Hepatocyte (in vitro differentiated cells): Measurements from ENCODE around the gene INPP5K. TPM values are rescaled to one million over a fixed set of nuclear protein-coding genes. Genes with fewer than 3 reads are reported as not detected.
"Not testable (repeated sequence)": the region's sequence is repeated elsewhere in the genome, so short reads cannot be mapped to it uniquely, and the experiment has no call there.

Experiments
- DNase-seq: peaks from one replicate; pipeline ENCODE4 v3.0.0-alpha.2; 2016; ENCODE audit warnings: low spot score
- H2AFZ ChIP-seq: fragments of 200-600 bp; sonication (generic); 2 replicates; pipeline ENCODE4 v1.6.0; 2016; ENCODE audit warnings: antibody characterized with exemption, mild to moderate bottlenecking
- H3K27ac ChIP-seq: fragments of 200-600 bp; sonication (generic); 2 replicates; pipeline ENCODE4 v1.5.1; 2016; ENCODE audit warnings: mild to moderate bottlenecking
- H3K27me3 ChIP-seq: fragments of 200-600 bp; sonication (generic); 2 replicates; pipeline ENCODE4 v1.6.1; 2016
- H3K36me3 ChIP-seq: fragments of 200-600 bp; sonication (generic); replicated peaks from 2 replicates; pipeline ENCODE4 v1.5.1; 2016; ENCODE audit warnings: low read depth; ENCODE audit not compliant: insufficient read depth
- H3K4me1 ChIP-seq: fragments of 200-600 bp; sonication (generic); 2 replicates; pipeline ENCODE4 v1.5.1; 2016; ENCODE audit warnings: mild to moderate bottlenecking, moderate library complexity; ENCODE audit not compliant: insufficient read depth
- H3K4me2 ChIP-seq: fragments of 200-600 bp; sonication (generic); 2 replicates; pipeline ENCODE4 v1.6.0; 2016
- H3K4me3 ChIP-seq: fragments of 200-600 bp; sonication (generic); 2 replicates; pipeline ENCODE4 v1.5.1; 2016; ENCODE audit warnings: mild to moderate bottlenecking
- H3K79me2 ChIP-seq: fragments of 200-600 bp; sonication (generic); 2 replicates; pipeline ENCODE4 v1.6.0; 2017; ENCODE audit warnings: mild to moderate bottlenecking
- H3K9me2 ChIP-seq: fragments of 200-600 bp; sonication (generic); replicated peaks from 2 replicates; pipeline ENCODE4 v1.6.0; 2017; ENCODE audit warnings: mild to moderate bottlenecking; ENCODE audit not compliant: insufficient read depth
- H3K9me3 ChIP-seq: fragments of 200-600 bp; sonication (generic); 2 replicates; pipeline ENCODE4 v1.5.1; 2016; ENCODE audit warnings: low read depth, mild to moderate bottlenecking
- H4K20me1 ChIP-seq: fragments of 200-600 bp; sonication (generic); 2 replicates; pipeline ENCODE4 v1.6.0; 2016; ENCODE audit warnings: mild to moderate bottlenecking; ENCODE audit not compliant: insufficient read depth, poor library complexity, severe bottlenecking
- EZH2 ChIP-seq: fragments of 200-600 bp; sonication (generic); IDR thresholded peaks from 2 replicates; pipeline ENCODE4 v1.6.1; 2016; ENCODE audit warnings: antibody characterized with exemption, mild to moderate bottlenecking, borderline replicate concordance
- EZH2phosphoT487 ChIP-seq: fragments of 200-600 bp; sonication (generic); IDR thresholded peaks from one replicate; pipeline ENCODE4 v1.6.1; 2018; ENCODE audit warnings: antibody characterized with exemption, mild to moderate bottlenecking, low read depth, moderate library complexity; ENCODE audit not compliant: unreplicated experiment, severe bottlenecking
- WGBS: methylation state at CpG from one replicate; pipeline ENCODE4 v1.1.6; 2016; ENCODE audit warnings: low lambda C conversion rate; ENCODE audit errors: missing lambda C conversion rate; 5-methylcytosine and 5-hydroxymethylcytosine counted together
- polyA plus RNA-seq: library from polyadenylated mRNA; unstranded; fragments of >200 nt; fragmentation: Nextera tagmentation; extraction: Ambion mirVana; gene quantifications from 2 replicates; pipeline ENCODE4 v1.2.1, GENCODE V29; 2016
- total RNA-seq: library from RNA; depleted of rRNA; stranded (reverse); fragments of >200 nt; gene quantifications from 2 replicates; pipeline ENCODE4 v1.2.3, GENCODE V29; 2014
- TF ChIP-seq, protein P1 (sequence below): fragments of 200-600 bp; sonication (generic); IDR thresholded peaks from 2 replicates; pipeline ENCODE4 v1.5.1; 2016; ENCODE audit warnings: antibody characterized with exemption, mild to moderate bottlenecking; ENCODE audit not compliant: poor library complexity

The INPP5K gene
- total and polyA plus RNA-seq, 2 experiments from 2014 or later: 34.7 to 40.4 TPM

DNA sequence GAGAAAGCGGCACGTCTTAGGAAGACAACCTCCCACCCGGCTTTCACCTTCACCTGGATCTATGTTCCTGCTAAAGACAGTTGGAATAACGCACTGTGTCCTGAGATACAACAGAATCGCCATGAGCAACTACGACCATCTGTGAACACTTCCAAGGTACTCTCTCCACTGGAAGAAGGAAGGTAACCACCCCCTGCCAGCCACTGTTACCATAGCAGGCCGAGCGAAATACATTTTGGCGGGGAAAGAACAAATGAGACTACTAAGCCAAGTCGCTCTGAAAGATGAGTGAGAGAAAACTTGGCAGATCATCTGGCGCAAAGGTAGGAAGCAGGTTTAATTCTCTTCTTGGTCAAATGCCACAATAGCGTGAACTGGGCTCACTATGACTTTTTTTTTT, 70.2 kb downstream of the INPP5K start:
- H3K27me3 ChIP-seq: no peaks in the 10 kb centered on the region
- no peaks in the 10 kb centered on the region for H3K36me3 ChIP-seq
- H3K27ac ChIP-seq: no peak overlapping the region
- no peaks in the 10 kb centered on the region for H3K9me2 ChIP-seq
- no peak for DNase-seq
- TF ChIP-seq EZH2phosphoT487 (no peak), EZH2 (no peak)
- TF ChIP-seq, protein P1, sequence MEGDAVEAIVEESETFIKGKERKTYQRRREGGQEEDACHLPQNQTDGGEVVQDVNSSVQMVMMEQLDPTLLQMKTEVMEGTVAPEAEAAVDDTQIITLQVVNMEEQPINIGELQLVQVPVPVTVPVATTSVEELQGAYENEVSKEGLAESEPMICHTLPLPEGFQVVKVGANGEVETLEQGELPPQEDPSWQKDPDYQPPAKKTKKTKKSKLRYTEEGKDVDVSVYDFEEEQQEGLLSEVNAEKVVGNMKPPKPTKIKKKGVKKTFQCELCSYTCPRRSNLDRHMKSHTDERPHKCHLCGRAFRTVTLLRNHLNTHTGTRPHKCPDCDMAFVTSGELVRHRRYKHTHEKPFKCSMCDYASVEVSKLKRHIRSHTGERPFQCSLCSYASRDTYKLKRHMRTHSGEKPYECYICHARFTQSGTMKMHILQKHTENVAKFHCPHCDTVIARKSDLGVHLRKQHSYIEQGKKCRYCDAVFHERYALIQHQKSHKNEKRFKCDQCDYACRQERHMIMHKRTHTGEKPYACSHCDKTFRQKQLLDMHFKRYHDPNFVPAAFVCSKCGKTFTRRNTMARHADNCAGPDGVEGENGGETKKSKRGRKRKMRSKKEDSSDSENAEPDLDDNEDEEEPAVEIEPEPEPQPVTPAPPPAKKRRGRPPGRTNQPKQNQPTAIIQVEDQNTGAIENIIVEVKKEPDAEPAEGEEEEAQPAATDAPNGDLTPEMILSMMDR: no peak
- no peaks in the 10 kb centered on the region for H3K9me3 ChIP-seq
- no peak overlapping the region for H3K4me2 ChIP-seq
- H3K79me2 ChIP-seq: peaks cover 97% of the 10 kb centered on the region
- peaks cover 74% of the 10 kb centered on the region for H4K20me1 ChIP-seq
- H3K4me1 ChIP-seq: peaks cover 3% of the 10 kb centered on the region
- no peak overlapping the region for H3K4me3 ChIP-seq
- H2AFZ ChIP-seq: no peak overlapping the region
- 95% methylated on average over 12 of the region's 12 CpGs for WGBS

DNA sequence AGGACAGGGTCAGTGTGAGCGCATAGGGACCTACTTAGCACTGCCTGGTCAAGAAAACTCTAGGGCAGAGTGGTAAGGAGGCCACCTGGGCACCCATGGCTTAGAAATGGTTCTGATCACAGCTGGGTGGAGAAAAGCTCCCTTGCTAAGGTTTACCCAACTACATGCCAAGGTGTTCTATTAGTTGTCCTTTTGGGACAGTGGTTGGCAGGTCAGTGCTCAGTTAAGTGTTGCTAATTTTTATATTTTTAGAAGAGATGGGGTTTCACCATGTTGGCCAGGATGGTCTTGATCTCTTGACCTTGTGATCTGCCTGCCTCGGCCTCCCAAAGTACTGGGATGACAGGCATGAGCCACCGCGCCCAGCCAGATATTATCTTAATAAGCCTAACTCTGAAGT, 70.7 kb downstream of the INPP5K start:
- not testable (repeated sequence) for H3K4me2 ChIP-seq, H3K4me1 ChIP-seq, H3K9me3 ChIP-seq, H2AFZ ChIP-seq, H3K4me3 ChIP-seq, H3K36me3 ChIP-seq, H3K9me2 ChIP-seq, DNase-seq, H3K27ac ChIP-seq, H3K27me3 ChIP-seq
- Histone ChIP-seq H4K20me1 (peaks cover 75% of the 10 kb centered on the region), H3K79me2 (peaks cover 97% of the 10 kb centered on the region)
- WGBS: 96% methylated on average over 4 of the region's 4 CpGs

Other genes starting within 250 kb of the INPP5K start
- not detected in 2 replicates for gene BHLHA9, start 246.2 kb downstream of the INPP5K start, total RNA-seq
- not detected in 2 replicates for gene BHLHA9, start 246.2 kb downstream of the INPP5K start, polyA plus RNA-seq
- gene TRARG1, start 236.9 kb downstream of the INPP5K start, total RNA-seq: 0.08 TPM in 1 of 2 replicates, not detected in the other
- not detected in 2 replicates for gene TRARG1, start 236.9 kb downstream of the INPP5K start, polyA plus RNA-seq
- gene YWHAE, start 116.4 kb downstream of the INPP5K start, total RNA-seq: 566 and 611 TPM in 2 replicates
- 339 and 374 TPM in 2 replicates for gene YWHAE, start 116.4 kb downstream of the INPP5K start, polyA plus RNA-seq
- gene CRK, start 60.4 kb downstream of the INPP5K start, total RNA-seq: 66.7 and 72.1 TPM in 2 replicates
- 66.5 and 69.2 TPM in 2 replicates for gene CRK, start 60.4 kb downstream of the INPP5K start, polyA plus RNA-seq
- gene MYO1C, start 23.9 kb downstream of the INPP5K start, total RNA-seq: 74.4 and 76.8 TPM in 2 replicates
- gene MYO1C, start 23.9 kb downstream of the INPP5K start, polyA plus RNA-seq: 85.3 and 92.3 TPM in 2 replicates
- gene PITPNA, start 46.2 kb upstream of the INPP5K start, total RNA-seq: 25.4 and 26.8 TPM in 2 replicates
- 55.0 and 58.0 TPM in 2 replicates for gene PITPNA, start 46.2 kb upstream of the INPP5K start, polyA plus RNA-seq
- gene SLC43A2, start 112.2 kb upstream of the INPP5K start, total RNA-seq: 6.0 and 6.1 TPM in 2 replicates
- 9.8 and 10.2 TPM in 2 replicates for gene SLC43A2, start 112.2 kb upstream of the INPP5K start, polyA plus RNA-seq
- 0.93 and 1.2 TPM in 2 replicates for gene SCARF1, start 129.1 kb upstream of the INPP5K start, total RNA-seq
- gene SCARF1, start 129.1 kb upstream of the INPP5K start, polyA plus RNA-seq: 1.0 and 2.0 TPM in 2 replicates
- gene RILP, start 133.3 kb upstream of the INPP5K start, total RNA-seq: 10.3 and 13.7 TPM in 2 replicates
- 9.9 and 11.1 TPM in 2 replicates for gene RILP, start 133.3 kb upstream of the INPP5K start, polyA plus RNA-seq
- 100 and 107 TPM in 2 replicates for gene PRPF8, start 168.3 kb upstream of the INPP5K start, total RNA-seq
- gene PRPF8, start 168.3 kb upstream of the INPP5K start, polyA plus RNA-seq: 119 and 125 TPM in 2 replicates
- 4.5 and 4.9 TPM in 2 replicates for gene TLCD2, start 193.8 kb upstream of the INPP5K start, total RNA-seq
- gene TLCD2, start 193.8 kb upstream of the INPP5K start, polyA plus RNA-seq: 2.0 and 3.0 TPM in 2 replicates
- 16.9 and 24.4 TPM in 2 replicates for gene WDR81, start 208.1 kb upstream of the INPP5K start, total RNA-seq
- 24.0 and 27.6 TPM in 2 replicates for gene WDR81, start 208.1 kb upstream of the INPP5K start, polyA plus RNA-seq
- gene SERPINF2, start 226.3 kb upstream of the INPP5K start, total RNA-seq: 127 and 140 TPM in 2 replicates
- gene SERPINF2, start 226.3 kb upstream of the INPP5K start, polyA plus RNA-seq: 127 and 164 TPM in 2 replicates
- 1,201 and 1,404 TPM in 2 replicates for gene SERPINF1, start 245.4 kb upstream of the INPP5K start, total RNA-seq
- 739 and 774 TPM in 2 replicates for gene SERPINF1, start 245.4 kb upstream of the INPP5K start, polyA plus RNA-seq